Activated CD8-positive, alpha-beta memory T cell treated with anti-CD3 and anti-CD28 coated beads for 36 hours (primary cell): ENCODE data around the gene RCAN1. TPM values are rescaled to one million over a fixed set of nuclear protein-coding genes. Genes with fewer than 3 reads are reported as not detected.
"Not testable (repeated sequence)": the region's sequence is repeated elsewhere in the genome, so short reads cannot be mapped to it uniquely, and the experiment has no call there.

Source experiments
- CTCF ChIA-PET: fragments of 350-600 bp; sonication (Branson Sonifier 250); formaldehyde crosslinking; loops from one replicate; lab custom pipeline; 2021; ENCODE audit warnings: antibody characterized with exemption; lab: Charles Lee
- POLR2A ChIA-PET: fragments of 350-600 bp; sonication (Branson Sonifier 250); formaldehyde crosslinking; loops from one replicate; lab custom pipeline; 2021; ENCODE audit warnings: antibody characterized with exemption; lab: Charles Lee
- total RNA-seq, 2 experiments: library from RNA; stranded (reverse); gene quantifications; one replicate each; pipeline ENCODE4 v1.2.3, GENCODE V29; 2021

RCAN1 gene
- total RNA-seq, 2 experiments from 2014 or later, result 23.2 to 30.0 TPM

DNA sequence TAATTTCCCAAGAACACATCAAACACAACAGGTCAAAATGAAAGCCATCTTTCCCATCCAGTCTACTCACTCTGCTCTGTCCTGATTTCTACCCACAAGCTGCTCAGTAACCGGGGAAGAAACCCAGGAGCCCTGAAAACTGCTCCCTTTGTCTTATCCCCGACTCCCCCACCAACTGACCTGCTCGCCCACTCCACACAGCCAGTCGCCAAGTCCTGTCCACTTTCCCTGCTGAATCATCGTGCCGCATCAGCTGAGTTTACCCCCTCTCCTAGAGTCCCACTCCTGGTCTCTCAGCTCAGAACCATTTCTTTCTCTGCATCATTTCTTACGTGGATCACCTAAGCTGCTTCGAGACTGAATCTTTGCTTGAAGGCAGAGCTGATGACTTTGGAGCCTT, 11.2 kb upstream of the RCAN1 start:
- POLR2A ChIA-PET, result no interaction called here
- CTCF ChIA-PET, result interaction anchor here (1.6 kb wide), 1 partner anchor 264 kb away, joined by 4 read pairs; no protein-coding TSS in a partner anchor

DNA sequence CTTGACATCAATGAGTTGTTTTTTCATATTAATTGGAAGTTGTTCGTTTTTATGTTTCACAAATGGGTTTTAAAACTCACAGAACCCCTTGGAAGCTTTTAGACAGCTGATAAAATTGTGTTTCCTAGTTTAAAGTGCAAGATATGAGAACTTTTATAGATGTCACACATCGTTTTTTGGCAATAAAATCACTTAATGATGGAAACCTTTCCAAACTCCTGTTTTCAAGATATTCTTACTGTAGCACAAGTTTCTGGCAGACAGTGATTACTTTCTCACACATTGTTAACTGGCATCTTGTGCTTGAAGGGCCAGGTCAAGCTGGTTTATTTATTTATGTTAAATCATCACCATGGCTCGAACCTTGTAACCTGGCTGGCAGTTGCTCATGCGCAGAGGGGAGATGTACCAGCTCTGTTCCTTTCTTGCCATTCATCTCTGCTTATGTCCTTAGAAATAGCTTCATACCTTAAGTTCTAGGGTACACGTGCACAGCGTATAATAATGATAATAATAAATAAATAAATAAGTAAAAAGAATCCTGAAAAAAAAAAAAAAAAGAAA, 10.2 kb upstream of the RCAN1 start:
- ChIA-PET POLR2A (no interaction called here), CTCF (no interaction called here)

DNA sequence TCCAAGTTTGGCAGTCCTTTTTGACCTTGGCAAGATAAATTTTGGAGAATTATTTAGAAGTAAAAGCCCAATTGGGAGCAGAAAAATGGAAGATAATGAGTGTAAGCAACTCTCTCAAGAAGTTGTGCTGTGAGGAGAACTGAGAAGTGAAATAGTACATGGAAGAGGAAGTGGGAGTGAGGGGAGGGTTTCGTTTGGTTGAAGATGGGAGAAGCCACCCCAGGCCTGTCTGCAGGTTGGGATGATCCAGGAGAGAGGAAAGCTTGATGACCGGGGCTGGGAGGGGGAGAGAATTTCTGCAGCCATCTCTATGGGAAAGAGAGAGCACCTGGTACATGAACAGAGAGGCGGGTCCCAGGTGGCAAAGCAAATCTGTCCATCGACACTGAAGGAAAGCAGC, 8.6 kb upstream of the RCAN1 start:
- CTCF ChIA-PET, result no interaction called here
- POLR2A ChIA-PET, result no interaction called here

DNA sequence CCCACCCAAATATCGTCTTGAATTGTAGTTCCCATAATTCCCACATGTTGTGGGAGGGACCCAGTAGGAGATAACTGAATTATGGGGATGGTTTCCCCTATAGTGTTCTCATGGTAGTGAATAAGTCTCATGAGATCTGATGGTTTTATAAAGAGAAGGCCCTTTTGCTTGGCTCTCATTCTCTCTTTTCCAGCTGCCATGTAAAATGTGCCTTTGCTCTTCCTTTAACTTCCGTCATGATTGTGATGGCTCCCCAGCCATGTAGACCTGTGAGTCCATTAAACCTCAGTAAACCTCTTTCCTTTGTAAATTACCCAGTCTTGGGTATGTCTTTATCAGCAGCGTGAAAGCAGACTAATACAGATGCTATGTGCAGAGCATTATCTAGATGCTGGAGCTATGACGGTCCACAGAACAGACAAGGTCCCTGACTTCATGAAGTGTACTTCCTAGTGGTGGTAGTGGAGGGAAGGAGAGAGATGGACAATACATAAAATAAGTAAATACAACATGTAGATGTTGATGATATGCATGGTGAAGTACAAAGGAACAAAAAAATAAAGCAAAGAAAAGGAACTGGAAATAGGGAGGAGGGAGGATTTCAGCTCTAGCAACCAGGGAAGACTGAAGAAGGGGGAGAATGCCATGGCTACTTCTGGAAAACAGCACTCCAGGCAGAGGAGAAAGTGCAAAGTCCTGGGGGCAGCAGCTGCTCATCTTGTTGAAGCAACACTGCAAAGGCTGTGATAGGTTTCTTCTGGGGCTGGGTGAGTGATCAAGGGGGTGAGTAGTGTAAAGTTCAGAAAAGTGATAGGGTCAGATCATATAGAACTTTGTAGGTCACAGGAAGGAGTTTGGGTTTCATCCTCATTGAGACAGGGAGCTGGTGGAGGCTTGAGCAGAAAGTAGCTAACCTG, 6.8 kb upstream of the RCAN1 start:
- ChIA-PET CTCF (interaction anchor here (0.8 kb wide), 2 partner anchors 9 to 19 kb away, joined by 3 read pairs; no protein-coding TSS in a partner anchor), POLR2A (no interaction called here)

DNA sequence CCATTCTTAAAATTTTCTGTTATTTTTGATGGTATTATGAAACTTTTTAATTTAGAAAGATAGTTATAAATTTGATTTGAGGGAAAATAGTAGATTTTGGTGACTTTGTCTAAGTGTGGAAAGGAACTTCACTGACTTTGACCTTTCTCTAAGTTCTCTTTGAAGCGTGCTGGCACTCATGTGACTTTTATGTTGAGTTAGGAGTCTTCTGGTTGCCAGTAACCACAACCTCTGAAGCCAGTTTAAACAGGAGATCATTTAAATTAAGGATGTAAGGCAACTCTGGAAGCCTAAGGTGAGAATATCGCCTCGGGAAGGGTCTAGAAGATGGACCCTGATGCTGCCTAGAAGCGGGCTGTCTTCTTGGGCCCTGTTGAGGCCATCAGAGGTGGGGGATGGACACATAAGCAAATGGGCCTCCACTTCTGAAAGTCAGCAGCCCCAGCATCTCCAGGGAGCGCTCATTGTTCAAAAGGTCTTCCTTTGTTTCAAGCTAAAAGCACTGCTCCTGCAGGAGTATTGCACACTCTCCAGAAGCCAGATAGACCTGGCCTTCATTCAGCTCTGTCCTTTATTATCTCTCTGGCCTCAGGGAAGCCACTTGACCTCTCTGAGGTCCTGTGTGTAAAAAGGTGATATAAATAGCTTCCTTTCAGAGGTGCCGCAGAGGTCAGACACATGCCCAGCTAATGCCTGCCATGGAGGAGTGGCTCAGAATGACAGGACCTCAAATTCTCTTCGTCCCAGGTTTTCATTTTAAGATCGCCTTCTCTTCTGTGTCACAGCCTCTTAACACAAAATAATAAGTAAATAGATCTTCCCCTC, 5.1 kb upstream of the RCAN1 start:
- ChIA-PET CTCF (no interaction called here), POLR2A (no interaction called here)

DNA sequence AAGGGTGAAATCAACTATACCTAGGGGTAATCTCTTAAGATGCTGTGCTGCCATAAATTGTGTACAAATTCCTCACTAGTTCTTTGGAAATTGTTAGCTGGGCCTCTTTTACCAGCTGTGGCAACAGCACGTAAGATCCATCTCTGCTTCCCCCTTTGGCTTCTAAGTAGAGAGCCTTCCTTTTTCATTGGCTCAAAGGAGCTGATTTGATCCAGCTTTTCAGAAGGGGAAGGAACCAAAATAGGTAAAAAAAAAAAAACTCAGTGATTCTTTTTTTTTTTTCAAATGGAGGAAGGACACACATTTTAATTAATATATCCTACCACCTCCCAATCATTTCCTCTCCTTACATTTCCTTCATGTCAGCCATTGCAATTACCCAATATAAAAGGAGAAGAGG, 4.0 kb upstream of the RCAN1 start:
- POLR2A ChIA-PET, result no interaction called here
- CTCF ChIA-PET, result no interaction called here

DNA sequence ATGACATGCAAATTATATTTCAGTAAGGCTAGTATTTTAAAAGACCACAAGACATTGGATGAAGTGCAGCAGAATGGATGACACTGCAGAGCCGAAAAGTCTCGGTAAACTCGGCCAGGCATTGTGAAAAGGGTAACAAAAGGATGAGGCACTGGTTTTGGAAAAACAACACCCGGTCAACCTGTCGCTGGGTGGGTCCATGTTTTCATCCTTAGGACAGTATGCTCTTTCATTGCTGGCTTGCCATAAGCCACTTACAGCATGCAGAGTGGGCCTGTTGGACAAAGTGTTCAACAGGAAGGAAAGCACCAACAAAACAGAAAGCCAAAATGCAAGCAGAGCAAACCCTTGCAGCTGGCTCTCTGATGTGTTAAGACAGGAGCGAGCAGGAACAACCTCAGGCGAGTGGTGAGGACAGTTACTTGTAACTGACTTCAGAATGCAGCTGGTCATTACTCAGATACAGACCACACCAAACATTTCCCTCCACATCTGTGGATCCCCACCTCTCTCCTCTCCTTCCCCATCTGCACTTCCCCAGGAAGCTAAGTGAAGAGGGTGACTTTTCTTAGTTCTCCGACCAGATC, 2.9 kb upstream of the RCAN1 start:
- ChIA-PET CTCF (no interaction called here), POLR2A (no interaction called here)

DNA sequence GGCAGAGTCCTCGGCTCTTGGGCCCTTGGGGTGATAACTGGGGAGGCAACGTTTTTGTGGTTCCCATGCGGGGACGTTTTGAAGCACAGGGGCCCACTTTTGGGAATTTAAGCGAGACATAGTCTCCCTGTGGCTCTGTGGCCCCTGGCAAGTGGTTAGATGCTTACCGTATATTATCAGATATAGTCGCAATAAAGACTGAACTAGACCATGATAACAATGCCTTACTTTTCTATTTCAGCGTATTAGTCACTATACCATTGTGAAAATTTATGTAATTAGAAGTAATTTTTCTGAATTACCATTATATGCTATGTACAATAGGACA, 538 bp upstream of the RCAN1 start:
- CTCF ChIA-PET, result interaction anchor here (0.8 to 1.0 kb wide), 2 partner anchors 12 to 15 kb away, joined by 3 read pairs; no protein-coding TSS in a partner anchor
- POLR2A ChIA-PET, result interaction anchor here (0.7 kb wide), 1 partner anchor 248 kb away, joined by 3 read pairs; no protein-coding TSS in a partner anchor

DNA sequence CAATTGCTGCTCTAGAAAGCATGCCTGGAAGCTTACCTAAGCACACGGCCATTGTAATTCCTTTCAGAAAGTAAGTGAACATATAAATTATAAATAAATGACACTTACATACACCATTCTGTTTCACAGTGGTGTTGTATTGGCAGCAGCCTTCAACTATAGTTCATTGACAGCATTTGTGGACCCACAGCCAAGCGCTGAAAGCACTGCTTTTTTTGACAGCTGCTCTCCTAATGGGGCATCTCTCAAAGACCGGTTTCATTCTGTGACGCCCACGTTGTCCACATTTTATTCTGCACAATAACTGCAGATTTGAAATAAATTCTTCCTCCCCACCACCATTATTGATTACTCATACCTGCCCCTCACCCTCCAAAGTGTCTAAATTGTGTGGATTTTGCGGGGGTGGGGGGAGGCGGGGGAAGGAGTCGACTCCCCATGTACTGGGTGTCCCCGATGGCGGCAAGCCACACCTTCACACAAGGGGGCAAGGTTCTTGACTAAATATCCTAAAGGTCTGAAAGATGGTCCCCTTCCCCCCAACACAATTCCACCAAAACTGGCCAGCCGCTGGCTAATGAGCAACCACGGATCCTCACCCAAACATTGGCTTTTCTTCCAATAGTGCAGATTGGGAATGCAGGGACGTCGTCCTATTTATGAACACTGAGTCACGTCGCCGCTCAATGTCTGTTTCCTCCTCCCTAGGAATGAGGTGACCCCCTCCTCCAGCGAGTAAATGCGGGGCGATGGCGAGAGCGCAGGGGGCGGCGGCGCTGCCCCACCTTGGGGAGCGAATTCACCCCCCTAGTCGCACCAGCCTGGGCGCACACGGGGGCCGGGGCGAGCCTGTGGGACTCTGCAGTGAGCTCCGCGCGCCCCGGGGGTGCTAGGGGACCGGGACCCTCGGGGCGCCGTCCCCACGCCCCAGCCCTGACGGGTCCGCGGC, 960 bp downstream of the RCAN1 start:
- CTCF ChIA-PET, result interaction anchor here (2.2 kb wide), 1 partner anchor 11 kb away, joined by 10 read pairs; no protein-coding TSS in a partner anchor
- POLR2A ChIA-PET, result no interaction called here

DNA sequence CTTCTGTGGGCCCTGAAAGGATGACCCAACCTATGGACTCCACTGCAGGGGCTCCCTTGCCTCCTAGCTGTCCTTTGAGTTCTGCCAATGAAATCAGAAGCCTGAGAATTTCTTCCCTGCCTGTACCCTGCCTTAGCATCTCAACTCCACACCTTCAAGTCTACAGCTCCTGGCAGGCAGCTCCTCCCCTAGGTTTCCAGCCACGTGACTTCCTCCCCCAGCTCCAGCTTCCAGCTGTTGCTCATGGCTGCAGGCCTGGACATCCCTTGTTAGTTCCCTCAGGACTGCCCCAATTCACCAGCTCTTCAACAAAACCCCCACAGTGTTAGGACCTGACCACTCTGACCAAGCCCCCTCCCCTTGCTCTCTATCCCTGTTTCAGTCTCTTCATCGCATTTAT, 2.4 kb downstream of the RCAN1 start:
- CTCF ChIA-PET, result interaction anchor here (1.3 to 2.2 kb wide), 2 partner anchors 10 to 250 kb away, joined by 4 to 10 read pairs; no protein-coding TSS in a partner anchor
- POLR2A ChIA-PET, result no interaction called here

DNA sequence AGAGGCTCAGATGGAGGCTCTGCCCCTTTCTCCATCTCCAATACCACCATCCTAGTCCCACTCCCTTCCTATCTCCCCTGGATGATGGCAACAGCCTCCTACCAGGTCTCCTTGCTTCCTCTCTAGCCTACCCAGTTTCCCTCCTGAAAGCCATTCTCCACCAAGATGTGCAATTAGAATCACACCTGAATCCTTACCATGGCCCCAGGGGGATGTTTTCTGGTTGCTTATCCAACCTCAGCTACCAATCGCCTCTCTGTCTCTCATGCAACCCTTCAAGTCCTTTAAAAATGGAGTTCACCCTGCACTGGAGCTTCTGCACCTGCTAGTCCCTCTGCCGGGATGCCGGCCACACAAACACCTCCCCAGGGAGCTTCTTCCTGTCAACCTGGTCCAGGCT, 2.9 kb downstream of the RCAN1 start:
- POLR2A ChIA-PET, result no interaction called here
- CTCF ChIA-PET, result interaction anchor here (1.3 to 2.2 kb wide), 2 partner anchors 9 to 250 kb away, joined by 4 to 10 read pairs; no protein-coding TSS in a partner anchor

DNA sequence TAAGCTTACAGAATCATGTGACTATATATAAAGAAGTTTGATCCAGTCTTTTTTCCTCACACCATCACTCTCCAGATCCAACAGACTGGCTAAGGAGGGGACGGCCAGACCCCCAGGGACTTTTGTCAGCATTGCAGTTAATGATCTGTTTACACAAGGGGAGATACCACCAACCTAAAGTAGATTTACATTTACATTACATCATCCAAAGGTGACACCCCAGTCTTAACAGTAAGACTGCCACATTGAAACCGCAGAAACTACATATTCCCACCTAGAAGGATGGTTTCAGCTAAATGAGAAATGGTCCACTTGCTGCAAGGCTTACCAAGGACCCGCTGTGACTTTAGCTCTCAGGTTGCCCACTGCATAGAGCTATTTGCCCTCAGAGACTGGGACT, 3.4 kb downstream of the RCAN1 start:
- POLR2A ChIA-PET, result no interaction called here
- CTCF ChIA-PET, result interaction anchor here (1.3 to 2.2 kb wide), 2 partner anchors 9 to 249 kb away, joined by 4 to 10 read pairs; no protein-coding TSS in a partner anchor

DNA sequence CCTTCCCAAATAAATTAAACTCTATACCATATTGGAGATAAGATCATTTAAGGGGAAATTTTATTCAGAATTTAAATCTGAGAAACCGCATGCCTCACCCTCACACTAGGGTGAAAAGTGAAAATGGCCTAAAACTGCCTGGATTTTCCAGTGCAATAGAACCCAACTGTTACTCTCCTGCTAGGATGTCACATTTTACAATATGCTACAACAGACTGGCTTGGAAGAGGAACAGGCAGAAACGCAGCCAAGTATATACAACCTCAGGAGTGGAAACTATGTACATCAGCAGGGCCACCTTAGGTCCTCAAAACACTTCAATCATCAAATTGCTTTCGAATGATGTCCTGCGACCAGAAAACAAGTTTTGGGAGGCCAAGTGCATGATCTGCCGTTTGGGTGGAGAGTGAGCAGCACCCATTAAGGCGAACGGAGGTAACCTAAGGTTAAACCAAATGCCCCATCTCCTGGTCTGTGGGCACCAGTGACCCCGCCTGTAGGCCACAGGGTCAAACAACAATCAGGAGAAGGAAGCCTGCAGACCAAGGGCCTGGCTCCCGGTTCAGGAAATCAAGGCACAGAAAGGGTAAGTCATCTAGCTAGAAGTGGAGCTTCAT, 4.9 kb downstream of the RCAN1 start:
- ChIA-PET POLR2A (no interaction called here), CTCF (no interaction called here)

DNA sequence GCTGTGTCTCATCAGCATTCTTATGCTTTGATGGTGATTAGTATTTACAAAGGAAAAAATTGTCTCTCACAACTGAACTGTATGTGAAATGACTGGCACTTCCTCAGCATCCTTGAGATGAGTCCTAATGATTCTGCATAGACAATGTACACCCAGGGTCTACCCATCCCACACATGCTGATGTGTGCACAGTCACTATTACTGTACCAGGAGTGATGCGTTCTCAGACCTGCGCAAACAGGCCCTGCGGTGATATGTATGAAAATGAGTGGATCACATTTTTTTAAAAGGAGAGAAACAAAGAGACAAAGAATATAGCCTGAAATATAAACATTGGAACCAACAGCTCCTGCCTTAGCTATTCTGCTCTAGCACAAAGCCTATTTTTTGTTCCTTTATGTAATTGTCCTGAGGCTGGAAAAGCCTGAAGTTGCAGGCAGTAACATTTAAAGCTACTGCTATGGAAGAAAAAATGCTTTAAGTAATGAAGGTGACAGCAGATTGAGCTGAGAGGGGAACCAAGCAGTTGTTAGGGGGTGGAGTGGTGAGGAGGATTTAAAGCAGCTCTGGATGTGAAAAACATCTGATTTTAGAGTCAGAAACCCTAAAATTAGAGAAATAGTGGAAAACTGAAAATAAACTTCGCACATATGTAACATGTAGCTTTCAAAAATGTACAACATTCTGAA, 5.5 kb downstream of the RCAN1 start:
- CTCF ChIA-PET, result no interaction called here

DNA sequence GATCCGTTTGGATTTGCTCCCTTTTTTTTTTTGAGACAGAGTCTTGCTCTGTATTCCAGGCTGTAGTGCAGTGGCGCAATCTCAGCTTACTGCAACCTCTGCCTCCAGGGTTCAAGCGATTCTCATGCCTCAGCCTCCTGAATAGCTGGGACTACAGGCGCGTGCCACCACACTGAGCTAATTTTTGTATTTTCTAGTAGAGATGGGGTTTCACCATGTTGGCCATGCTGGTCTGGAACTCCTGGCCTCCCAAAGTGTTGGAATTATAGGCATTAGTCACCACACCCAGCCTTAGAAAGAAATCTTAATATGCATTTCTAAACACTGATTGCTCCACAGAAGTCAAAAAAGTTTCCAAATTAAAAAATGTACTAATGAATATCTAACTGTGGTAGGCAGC, 7.5 kb downstream of the RCAN1 start:
- POLR2A ChIA-PET, result not testable (repeated sequence)
- CTCF ChIA-PET, result interaction anchor here (1.5 kb wide), 1 partner anchor 240 kb away, joined by 3 read pairs; no protein-coding TSS in a partner anchor

More for the DNA sequence above, 5.5 kb downstream of the RCAN1 start:
- POLR2A ChIA-PET, result no interaction called here

DNA sequence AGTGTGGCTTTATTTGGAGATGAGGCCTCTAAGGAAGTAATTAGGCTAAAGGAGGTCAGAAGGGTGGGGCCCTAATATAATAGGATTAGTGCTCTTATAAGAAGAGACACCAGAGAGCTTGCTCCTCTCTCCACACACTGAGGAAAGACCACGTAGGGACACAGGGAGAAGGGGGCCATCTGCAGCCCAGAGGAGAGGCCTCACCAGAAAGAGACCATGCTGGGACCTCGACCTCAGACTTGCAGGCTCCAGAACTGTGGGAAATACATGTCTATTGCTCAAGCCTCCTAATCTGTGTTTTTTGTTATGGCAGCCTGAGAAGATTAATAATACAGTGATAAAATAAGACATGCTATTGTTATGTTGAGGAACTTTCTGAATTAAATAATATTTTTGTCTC, 8.3 kb downstream of the RCAN1 start:
- CTCF ChIA-PET, result no interaction called here
- POLR2A ChIA-PET, result no interaction called here

DNA sequence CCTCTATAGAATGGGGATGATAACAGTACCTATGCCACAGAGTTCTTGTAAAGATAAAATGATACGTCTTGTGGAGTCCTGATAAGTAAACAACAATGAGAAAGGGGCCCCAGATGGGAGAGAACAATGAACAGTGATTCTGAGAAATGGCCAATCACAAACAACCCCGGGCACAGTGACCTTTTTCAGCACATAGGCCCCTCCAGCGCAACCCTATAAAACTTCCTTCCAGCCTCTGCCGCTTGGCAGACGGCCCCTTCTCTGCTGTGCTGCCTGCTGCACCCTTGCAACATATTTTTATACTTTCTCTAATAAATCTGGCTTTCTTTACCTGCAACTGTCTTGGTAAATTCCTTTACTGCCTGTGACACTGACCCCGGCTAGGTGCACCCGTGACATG, 8.9 kb downstream of the RCAN1 start:
- CTCF ChIA-PET, result no interaction called here

More for the DNA sequence above, 8.9 kb downstream of the RCAN1 start:
- POLR2A ChIA-PET, result no interaction called here
